ENCODE data around the gene HIVEP1.
"Not testable (repeated sequence)": the region's sequence is repeated elsewhere in the genome, so short reads cannot be mapped to it uniquely, and the experiment has no call there.

The HIVEP1 gene

DNA sequence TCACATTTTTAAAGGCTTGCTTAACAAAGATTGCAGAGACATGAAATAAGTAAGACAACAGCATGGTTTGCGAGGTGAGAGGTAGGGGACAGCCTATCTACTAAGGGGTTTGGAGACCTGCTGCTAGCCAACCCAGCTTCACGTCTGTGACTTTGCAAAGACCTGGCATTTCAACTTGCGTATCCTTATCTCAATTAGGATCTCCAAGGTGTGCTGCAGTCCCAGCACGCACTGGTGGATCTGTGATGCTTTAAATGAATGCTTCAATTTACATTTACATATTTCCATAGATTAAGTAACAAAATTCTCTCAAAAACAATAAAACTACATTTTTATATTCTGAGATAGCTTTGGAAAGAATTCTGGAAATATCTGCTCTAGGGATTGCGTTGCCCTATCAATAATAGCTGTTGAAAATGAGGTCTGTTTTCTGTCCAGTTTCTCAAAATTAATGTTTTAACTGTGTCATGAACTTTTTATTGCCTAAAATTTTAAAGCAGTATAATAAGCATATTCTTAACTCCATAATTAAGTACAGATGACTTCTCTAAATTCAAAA is 153.7 kb downstream of the HIVEP1 start:
- H3K36me3 ChIP-seq (ENCODE audit: insufficient read depth, low read length) = peaks cover 15% of the 10 kb centered on the region
- no peak overlapping the region for H3K9ac ChIP-seq (ENCODE audit: low read depth, low read length)
- no peaks in the 10 kb centered on the region for H3K9me3 ChIP-seq (replicated peaks; ENCODE audit: low read length)
- H3K27me3 ChIP-seq (ENCODE audit: control insufficient read depth, insufficient read depth, low read length) = no peaks in the 10 kb centered on the region
- no peak overlapping the region for H3K4me3 ChIP-seq (ENCODE audit: low read length)
- H3K4me1 ChIP-seq (ENCODE audit: control insufficient read depth, insufficient read depth, low read length) = peaks cover 18% of the 10 kb centered on the region
- H3K4me2 ChIP-seq (ENCODE audit: low read length) = no peak overlapping the region

DNA sequence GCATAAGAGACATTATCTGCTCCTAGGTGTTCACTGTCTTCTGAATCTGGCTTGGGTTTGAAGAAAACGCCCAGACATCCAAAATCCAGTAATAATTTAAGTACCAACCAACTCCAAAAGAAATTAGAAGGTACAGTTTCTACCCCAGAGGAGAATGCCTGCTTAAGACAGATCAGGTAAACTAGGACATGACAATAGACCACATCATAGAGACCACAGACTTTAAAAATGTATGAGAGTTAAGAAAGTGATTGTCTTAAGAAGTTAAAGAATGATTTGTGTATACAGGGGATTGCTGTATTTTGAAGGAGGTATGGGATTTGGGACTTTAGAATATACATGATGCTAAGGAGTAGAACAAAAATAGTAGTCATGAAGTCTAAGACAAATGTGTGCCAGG is 157.3 kb downstream of the HIVEP1 start:
- H3K9ac ChIP-seq (ENCODE audit: low read depth, low read length) = no peak overlapping the region

GRCh38 chr6:12170351-12171092 is 158.4 kb downstream of the HIVEP1 start:
- peaks cover 7% of the 10 kb centered on the region for H3K4me1 ChIP-seq (ENCODE audit: control insufficient read depth, insufficient read depth, low read length)
- H3K36me3 ChIP-seq (ENCODE audit: insufficient read depth, low read length) = no peaks in the 10 kb centered on the region
- H3K4me2 ChIP-seq (ENCODE audit: low read length) = no peak overlapping the region
- H3K27me3 ChIP-seq (ENCODE audit: control insufficient read depth, insufficient read depth, low read length) = no peaks in the 10 kb centered on the region
- H3K9me3 ChIP-seq (replicated peaks; ENCODE audit: low read length) = no peaks in the 10 kb centered on the region
- no peak overlapping the region for H3K9ac ChIP-seq (ENCODE audit: low read depth, low read length)
- no peak overlapping the region for H3K4me3 ChIP-seq (ENCODE audit: low read length)

More for the DNA sequence above, 157.3 kb downstream of the HIVEP1 start:
- H3K27me3 ChIP-seq (ENCODE audit: control insufficient read depth, insufficient read depth, low read length) = no peaks in the 10 kb centered on the region
- no peaks in the 10 kb centered on the region for H3K36me3 ChIP-seq (ENCODE audit: insufficient read depth, low read length)
- H3K9me3 ChIP-seq (replicated peaks; ENCODE audit: low read length) = no peaks in the 10 kb centered on the region
- H3K4me2 ChIP-seq (ENCODE audit: low read length) = no peak overlapping the region
- no peak overlapping the region for H3K4me3 ChIP-seq (ENCODE audit: low read length)
- H3K4me1 ChIP-seq (ENCODE audit: control insufficient read depth, insufficient read depth, low read length) = peaks cover 3% of the 10 kb centered on the region

DNA sequence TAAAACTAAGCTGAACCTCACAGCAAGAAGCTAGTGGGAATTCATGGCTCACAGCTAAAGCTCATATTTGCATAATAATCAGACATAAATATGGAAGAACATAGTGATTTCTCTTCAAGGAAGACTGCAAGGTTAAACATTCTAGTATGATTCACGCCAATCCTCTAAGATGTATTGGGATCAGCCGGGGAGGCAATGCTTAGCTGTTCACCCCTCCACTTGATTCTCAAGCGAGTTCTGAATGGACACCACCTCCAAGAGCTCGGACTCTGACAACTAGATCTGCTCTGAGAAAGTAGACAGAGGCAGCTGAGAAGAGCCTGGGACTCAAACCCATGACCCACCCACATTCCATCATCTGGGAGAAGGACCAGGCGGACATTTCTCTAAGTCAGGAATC is 159.6 kb downstream of the HIVEP1 start:
- Histone ChIP-seq H3K4me3 (ENCODE audit: low read length) (no peak overlapping the region), H3K9ac (ENCODE audit: low read depth, low read length) (no peak overlapping the region), H3K36me3 (ENCODE audit: insufficient read depth, low read length) (no peaks in the 10 kb centered on the region), H3K27me3 (ENCODE audit: control insufficient read depth, insufficient read depth, low read length) (no peaks in the 10 kb centered on the region), H3K9me3 (replicated peaks; ENCODE audit: low read length) (no peaks in the 10 kb centered on the region), H3K4me1 (ENCODE audit: control insufficient read depth, insufficient read depth, low read length) (peaks cover 7% of the 10 kb centered on the region), H3K4me2 (ENCODE audit: low read length) (no peak overlapping the region)

- H3K4me3 ChIP-seq (ENCODE audit: low read length) = no peak overlapping the region
- H3K9ac ChIP-seq (ENCODE audit: low read depth, low read length) = no peak overlapping the region
- H3K9me3 ChIP-seq (replicated peaks; ENCODE audit: low read length) = no peaks in the 10 kb centered on the region
- no peaks in the 10 kb centered on the region for H3K36me3 ChIP-seq (ENCODE audit: insufficient read depth, low read length)
- H3K4me1 ChIP-seq (ENCODE audit: control insufficient read depth, insufficient read depth, low read length) = peaks cover 7% of the 10 kb centered on the region
- no peaks in the 10 kb centered on the region for H3K27me3 ChIP-seq (ENCODE audit: control insufficient read depth, insufficient read depth, low read length)
- no peak overlapping the region for H3K4me2 ChIP-seq (ENCODE audit: low read length)
Measured at GRCh38 chr6:12172572-12172971, 160.5 kb downstream of the HIVEP1 start.

GRCh38 chr6:12173181-12173580 is 161.1 kb downstream of the HIVEP1 start:
- H3K9me3 ChIP-seq (replicated peaks; ENCODE audit: low read length) = no peaks in the 10 kb centered on the region
- H3K36me3 ChIP-seq (ENCODE audit: insufficient read depth, low read length) = no peaks in the 10 kb centered on the region
- H3K4me2 ChIP-seq (ENCODE audit: low read length) = no peak overlapping the region
- no peaks in the 10 kb centered on the region for H3K27me3 ChIP-seq (ENCODE audit: control insufficient read depth, insufficient read depth, low read length)
- no peak overlapping the region for H3K4me3 ChIP-seq (ENCODE audit: low read length)
- peaks cover 7% of the 10 kb centered on the region for H3K4me1 ChIP-seq (ENCODE audit: control insufficient read depth, insufficient read depth, low read length)
- H3K9ac ChIP-seq (ENCODE audit: low read depth, low read length) = no peak overlapping the region

DNA sequence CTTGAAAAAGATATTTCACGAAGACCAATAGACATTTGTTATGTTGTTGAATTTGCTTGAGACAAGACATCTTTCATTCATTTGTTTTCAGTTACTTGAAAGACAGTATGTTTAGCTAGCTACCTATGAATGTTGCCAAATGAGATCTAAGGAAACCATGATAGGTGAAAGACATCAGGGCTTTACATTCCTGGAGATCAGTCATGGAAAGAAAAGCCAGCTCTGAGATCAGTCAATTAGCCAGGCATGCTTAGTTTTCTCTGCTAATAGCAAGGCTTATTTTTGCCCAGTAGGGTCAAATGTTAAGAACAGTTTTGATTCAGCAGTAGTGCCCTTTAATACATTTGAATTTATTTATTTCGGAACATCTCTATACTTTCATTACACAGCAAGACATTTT is 161.5 kb downstream of the HIVEP1 start:
- Histone ChIP-seq H3K36me3 (ENCODE audit: insufficient read depth, low read length) (no peaks in the 10 kb centered on the region), H3K4me3 (ENCODE audit: low read length) (no peak overlapping the region), H3K27me3 (ENCODE audit: control insufficient read depth, insufficient read depth, low read length) (no peaks in the 10 kb centered on the region)

GRCh38 chr6:12174878-12175277 is 162.8 kb downstream of the HIVEP1 start:
- Histone ChIP-seq H3K27me3 (ENCODE audit: control insufficient read depth, insufficient read depth, low read length) (no peaks in the 10 kb centered on the region), H3K4me2 (ENCODE audit: low read length) (no peak overlapping the region), H3K4me3 (ENCODE audit: low read length) (no peak overlapping the region), H3K9ac (ENCODE audit: low read depth, low read length) (no peak overlapping the region), H3K36me3 (ENCODE audit: insufficient read depth, low read length) (no peaks in the 10 kb centered on the region), H3K4me1 (ENCODE audit: control insufficient read depth, insufficient read depth, low read length) (peaks cover 7% of the 10 kb centered on the region), H3K9me3 (replicated peaks; ENCODE audit: low read length) (no peaks in the 10 kb centered on the region)

More for the DNA sequence above, 161.5 kb downstream of the HIVEP1 start:
- Histone ChIP-seq H3K9me3 (replicated peaks; ENCODE audit: low read length) (no peaks in the 10 kb centered on the region), H3K4me2 (ENCODE audit: low read length) (no peak overlapping the region), H3K9ac (ENCODE audit: low read depth, low read length) (no peak overlapping the region), H3K4me1 (ENCODE audit: control insufficient read depth, insufficient read depth, low read length) (peaks cover 7% of the 10 kb centered on the region)

GRCh38 chr6:12175626-12176025 is 163.5 kb downstream of the HIVEP1 start:
- Histone ChIP-seq H3K9ac (ENCODE audit: low read depth, low read length) (no peak overlapping the region), H3K4me1 (ENCODE audit: control insufficient read depth, insufficient read depth, low read length) (peaks cover 7% of the 10 kb centered on the region), H3K9me3 (replicated peaks; ENCODE audit: low read length) (no peaks in the 10 kb centered on the region), H3K27me3 (ENCODE audit: control insufficient read depth, insufficient read depth, low read length) (no peaks in the 10 kb centered on the region), H3K36me3 (ENCODE audit: insufficient read depth, low read length) (no peaks in the 10 kb centered on the region), H3K4me3 (ENCODE audit: low read length) (no peak overlapping the region), H3K4me2 (ENCODE audit: low read length) (no peak overlapping the region)

DNA sequence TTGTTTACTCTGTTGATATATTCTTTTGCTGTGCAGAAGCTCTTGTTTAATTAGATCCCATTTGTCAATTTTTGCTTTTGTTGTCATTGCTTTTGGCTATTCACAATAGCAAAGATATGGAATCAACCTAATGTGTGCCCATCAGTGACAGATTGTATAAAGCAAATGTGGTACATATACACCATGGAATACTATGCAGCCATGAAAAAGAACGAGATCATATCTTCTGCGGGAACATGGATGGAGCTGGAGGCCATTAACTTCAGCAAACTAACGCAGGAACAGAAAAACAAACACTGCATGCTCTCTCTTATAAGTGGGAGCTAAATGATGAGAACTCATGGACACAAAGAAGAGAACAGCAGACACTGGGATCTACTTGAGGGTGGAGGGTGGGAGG is 164.7 kb downstream of the HIVEP1 start:
- H3K4me3 ChIP-seq (ENCODE audit: low read length); H3K27me3 ChIP-seq (ENCODE audit: control insufficient read depth, insufficient read depth, low read length); H3K4me2 ChIP-seq (ENCODE audit: low read length); H3K9me3 ChIP-seq (replicated peaks; ENCODE audit: low read length); H3K4me1 ChIP-seq (ENCODE audit: control insufficient read depth, insufficient read depth, low read length); H3K9ac ChIP-seq (ENCODE audit: low read depth, low read length); H3K36me3 ChIP-seq (ENCODE audit: insufficient read depth, low read length): not testable (repeated sequence)

- H3K4me3 ChIP-seq (ENCODE audit: low read length) = no peak overlapping the region
- no peaks in the 10 kb centered on the region for H3K9me3 ChIP-seq (replicated peaks; ENCODE audit: low read length)
- no peak overlapping the region for H3K4me2 ChIP-seq (ENCODE audit: low read length)
- no peak overlapping the region for H3K9ac ChIP-seq (ENCODE audit: low read depth, low read length)
- peaks cover 7% of the 10 kb centered on the region for H3K4me1 ChIP-seq (ENCODE audit: control insufficient read depth, insufficient read depth, low read length)
- H3K27me3 ChIP-seq (ENCODE audit: control insufficient read depth, insufficient read depth, low read length) = no peaks in the 10 kb centered on the region
- no peaks in the 10 kb centered on the region for H3K36me3 ChIP-seq (ENCODE audit: insufficient read depth, low read length)
Measured at GRCh38 chr6:12178521-12178920, 166.4 kb downstream of the HIVEP1 start.

DNA sequence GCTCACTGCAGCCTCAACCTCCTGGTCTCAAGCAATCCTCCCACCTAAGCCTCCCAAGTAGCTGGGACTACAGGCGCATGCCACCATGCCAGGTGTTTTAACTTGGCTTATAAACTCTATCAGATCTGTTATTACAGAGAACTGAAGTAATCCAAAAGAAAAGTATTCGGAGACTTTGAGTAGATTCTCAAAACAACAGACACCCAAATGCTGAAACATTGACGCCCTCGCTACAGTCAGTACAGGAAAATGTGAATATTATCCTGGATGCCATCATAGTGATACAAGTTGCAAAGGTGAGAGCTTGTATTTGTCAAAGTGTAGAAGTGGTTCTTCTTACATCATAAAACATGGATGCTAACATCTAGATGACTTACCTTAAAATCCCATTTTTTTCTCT is 169.4 kb downstream of the HIVEP1 start:
- no peaks in the 10 kb centered on the region for H3K27me3 ChIP-seq (ENCODE audit: control insufficient read depth, insufficient read depth, low read length)
- no peaks in the 10 kb centered on the region for H3K36me3 ChIP-seq (ENCODE audit: insufficient read depth, low read length)
- H3K4me3 ChIP-seq (ENCODE audit: low read length) = no peak overlapping the region
- H3K9ac ChIP-seq (ENCODE audit: low read depth, low read length) = no peak overlapping the region
- no peaks in the 10 kb centered on the region for H3K9me3 ChIP-seq (replicated peaks; ENCODE audit: low read length)
- no peaks in the 10 kb centered on the region for H3K4me1 ChIP-seq (ENCODE audit: control insufficient read depth, insufficient read depth, low read length)
- H3K4me2 ChIP-seq (ENCODE audit: low read length) = no peak overlapping the region

Data from skeletal muscle satellite cell (primary cell).